ENCODE results near the gene MT1A.
"Not testable (repeated sequence)": the region's sequence is repeated elsewhere in the genome, so short reads cannot be mapped to it uniquely, and the experiment has no call there.

GRCh38 chr16:56671691-56672090 is 33.2 kb downstream of the MT1A start:
- TF ChIP-seq, protein P1, sequence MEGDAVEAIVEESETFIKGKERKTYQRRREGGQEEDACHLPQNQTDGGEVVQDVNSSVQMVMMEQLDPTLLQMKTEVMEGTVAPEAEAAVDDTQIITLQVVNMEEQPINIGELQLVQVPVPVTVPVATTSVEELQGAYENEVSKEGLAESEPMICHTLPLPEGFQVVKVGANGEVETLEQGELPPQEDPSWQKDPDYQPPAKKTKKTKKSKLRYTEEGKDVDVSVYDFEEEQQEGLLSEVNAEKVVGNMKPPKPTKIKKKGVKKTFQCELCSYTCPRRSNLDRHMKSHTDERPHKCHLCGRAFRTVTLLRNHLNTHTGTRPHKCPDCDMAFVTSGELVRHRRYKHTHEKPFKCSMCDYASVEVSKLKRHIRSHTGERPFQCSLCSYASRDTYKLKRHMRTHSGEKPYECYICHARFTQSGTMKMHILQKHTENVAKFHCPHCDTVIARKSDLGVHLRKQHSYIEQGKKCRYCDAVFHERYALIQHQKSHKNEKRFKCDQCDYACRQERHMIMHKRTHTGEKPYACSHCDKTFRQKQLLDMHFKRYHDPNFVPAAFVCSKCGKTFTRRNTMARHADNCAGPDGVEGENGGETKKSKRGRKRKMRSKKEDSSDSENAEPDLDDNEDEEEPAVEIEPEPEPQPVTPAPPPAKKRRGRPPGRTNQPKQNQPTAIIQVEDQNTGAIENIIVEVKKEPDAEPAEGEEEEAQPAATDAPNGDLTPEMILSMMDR (IDR thresholded peaks at IDR 0.05; ENCODE audit: low read depth, low read length, poor library complexity, severe bottlenecking) = not testable (repeated sequence)
- not testable (repeated sequence) for TF ChIP-seq EZH2phosphoT487 (IDR thresholded peaks at IDR 0.05; ENCODE audit: borderline replicate concordance, low read length)
